GM23248 (cell line): ENCODE results near the gene SBNO2. TPM values are rescaled to one million over a fixed set of nuclear protein-coding genes. Genes with fewer than 3 reads are reported as not detected.

Experiments used
- DNase-seq: peaks from one replicate; pipeline ENCODE4 v3.0.0-alpha.2; 2015
- H2AFZ ChIP-seq: fragments of 200-600 bp; sonication (generic); 2 replicates; pipeline ENCODE4 v1.6.1; 2016; ENCODE audit warnings: antibody characterized with exemption
- H3F3A ChIP-seq: fragments of 200-600 bp; sonication (generic); 2 replicates; pipeline ENCODE4 v1.6.1; 2016; ENCODE audit warnings: mild to moderate bottlenecking, antibody characterized with exemption, mixed run types; ENCODE audit not compliant: insufficient read depth
- H3K27ac ChIP-seq: fragments of 200-600 bp; sonication (generic); 2 replicates; pipeline ENCODE4 v1.5.1; 2016; ENCODE audit warnings: mild to moderate bottlenecking
- H3K27me3 ChIP-seq: fragments of 200-600 bp; sonication (generic); replicated peaks from 2 replicates; pipeline ENCODE4 v1.6.1; 2016; ENCODE audit warnings: mild to moderate bottlenecking; ENCODE audit not compliant: insufficient read depth
- H3K36me3 ChIP-seq: fragments of 200-600 bp; sonication (generic); 2 replicates; pipeline ENCODE4 v1.6.1; 2016; ENCODE audit warnings: low read depth, mild to moderate bottlenecking
- H3K4me1 ChIP-seq: fragments of 200-600 bp; sonication (generic); 2 replicates; pipeline ENCODE4 v1.6.1; 2016; ENCODE audit warnings: mild to moderate bottlenecking; ENCODE audit not compliant: insufficient read depth
- H3K4me2 ChIP-seq: fragments of 200-600 bp; sonication (generic); one replicate; pipeline ENCODE4 v1.6.1; 2016; ENCODE audit warnings: mild to moderate bottlenecking; ENCODE audit not compliant: unreplicated experiment
- H3K4me3 ChIP-seq: fragments of 200-600 bp; sonication (generic); 2 replicates; pipeline ENCODE4 v1.5.1; 2016; ENCODE audit warnings: mild to moderate bottlenecking
- H3K79me2 ChIP-seq: fragments of 200-600 bp; sonication (generic); 2 replicates; pipeline ENCODE4 v1.6.1; 2016; ENCODE audit warnings: mild to moderate bottlenecking; ENCODE audit not compliant: insufficient read depth
- H3K9ac ChIP-seq: fragments of 200-600 bp; sonication (generic); 2 replicates; pipeline ENCODE4 v1.6.1; 2016; ENCODE audit warnings: mild to moderate bottlenecking
- H3K9me2 ChIP-seq: fragments of 200-600 bp; sonication (generic); 2 replicates; pipeline ENCODE4 v1.6.1; 2016; ENCODE audit warnings: mixed run types, mild to moderate bottlenecking, moderate library complexity; ENCODE audit not compliant: insufficient read depth
- H3K9me3 ChIP-seq: fragments of 200-600 bp; sonication (generic); one replicate; pipeline ENCODE4 v1.6.1; 2017; ENCODE audit warnings: low read depth
- H4K20me1 ChIP-seq: fragments of 200-600 bp; sonication (generic); 2 replicates; pipeline ENCODE4 v1.6.0; 2016; ENCODE audit not compliant: insufficient read depth
- EZH2 ChIP-seq: fragments of 200-600 bp; sonication (generic); IDR thresholded peaks from 2 replicates; pipeline ENCODE4 v1.6.1; 2018; ENCODE audit warnings: antibody characterized with exemption, mild to moderate bottlenecking; ENCODE audit not compliant: insufficient read depth, poor library complexity, severe bottlenecking
- EZH2phosphoT487 ChIP-seq: fragments of 200-600 bp; sonication (generic); IDR thresholded peaks from 2 replicates; pipeline ENCODE4 v1.6.1; 2018; ENCODE audit warnings: antibody characterized with exemption, moderate library complexity, mild to moderate bottlenecking, low read depth; ENCODE audit not compliant: insufficient read depth
- WGBS, 2 experiments: methylation state at CpG; one replicate each; pipeline ENCODE4 v1.1.6; 2015 to 2017; ENCODE audit warnings: low lambda C conversion rate in 2 of 2, low coverage in 1 of 2; ENCODE audit errors: missing lambda C conversion rate in 2 of 2; 5-methylcytosine and 5-hydroxymethylcytosine counted together
- in situ Hi-C: fragments of 300-500 bp; cut with MboI; formaldehyde crosslinking; loops from 2 replicates; pipeline ENCODE4 v1.15.0; 2020
- polyA plus RNA-seq: library from polyadenylated mRNA; unstranded; fragments of >200 nt; fragmentation: Nextera tagmentation; extraction: Ambion mirVana; gene quantifications from 2 replicates; pipeline ENCODE4 v1.2.1, GENCODE V29; 2016
- total RNA-seq: library from RNA; depleted of rRNA; stranded (reverse); fragments of >200 nt; shearing (Covaris generic); gene quantifications from 2 replicates; pipeline ENCODE4 v1.2.3, GENCODE V29; 2014

SBNO2 gene
- total and polyA plus RNA-seq, 2 experiments from 2014 or later: 7.5 to 70.4 TPM

GRCh38 chr19:1113030-1113985 lies 60.8 kb downstream of the SBNO2 start:
- Histone ChIP-seq H4K20me1 (no peaks in the 10 kb centered on the region), H3K27me3 (no peaks in the 10 kb centered on the region), H3K9me3 (no peaks in the 10 kb centered on the region), H3K9me2 (no peaks in the 10 kb centered on the region), H3K36me3 (peaks cover 30% of the 10 kb centered on the region; the same call in 1 of the 2 replicates), H3K9ac (peak overlapping the region; percentile 51), H2AFZ (no peak overlapping the region), H3K4me3 (no peak overlapping the region), H3K27ac (peak overlapping the region; percentile 70), H3F3A (peaks cover 6% of the 10 kb centered on the region), H3K79me2 (peaks cover 15% of the 10 kb centered on the region; the same call in 1 of the 2 replicates), H3K4me2 (no peak overlapping the region), H3K4me1 (no peaks in the 10 kb centered on the region)
- peak; percentile 97 for DNase-seq
- in situ Hi-C loops: no loop called here
- WGBS, 2 experiments: 25 to 27% methylated on average over 25 to 30 of the region's 44 CpGs
- TF ChIP-seq EZH2phosphoT487 (no peak), EZH2 (no peak)

DNA sequence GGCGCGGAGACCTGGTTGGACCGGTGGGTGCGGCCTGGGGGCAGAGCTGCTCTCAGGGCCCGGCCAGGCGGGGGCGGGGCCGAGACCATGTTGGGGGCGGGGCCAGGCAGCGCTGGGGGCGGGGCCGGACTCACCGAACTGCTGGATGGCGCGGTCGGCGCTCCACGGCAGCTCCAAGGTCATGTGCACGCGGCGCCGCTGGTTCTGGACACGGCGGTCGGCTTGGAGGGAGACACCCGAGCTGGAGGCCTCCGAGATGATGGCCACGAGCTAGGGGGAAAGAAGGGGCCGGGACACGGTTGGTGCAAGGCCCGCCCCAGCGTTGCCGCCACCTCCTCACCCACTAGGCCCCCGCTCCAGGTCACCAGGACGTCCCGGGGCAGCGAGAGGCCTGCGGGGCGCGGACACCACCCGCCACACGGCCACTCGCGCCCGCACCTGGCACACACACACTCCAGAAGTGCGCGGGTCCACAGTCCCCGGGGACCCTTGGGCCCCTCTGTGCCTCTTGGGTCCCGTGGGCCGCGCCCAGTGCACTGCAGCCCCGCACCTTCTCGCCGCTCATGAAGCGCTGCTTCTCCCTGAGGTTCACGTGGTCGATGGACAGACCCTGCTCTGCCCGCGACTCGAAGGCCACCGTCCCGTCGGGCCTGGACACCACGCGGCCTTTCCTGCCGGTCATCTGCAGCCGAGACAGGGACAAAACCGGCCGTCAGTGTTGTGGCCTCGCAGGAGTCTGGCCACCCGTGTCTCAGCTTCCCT lies 61.6 kb downstream of the SBNO2 start:
- Histone ChIP-seq H4K20me1 (no peaks in the 10 kb centered on the region), H3K9me3 (no peaks in the 10 kb centered on the region), H3K4me3 (no peak overlapping the region), H3K79me2 (peaks cover 6% of the 10 kb centered on the region; the same call in 1 of the 2 replicates), H3F3A (no peaks in the 10 kb centered on the region; the same call in 1 of the 2 replicates), H3K4me1 (no peaks in the 10 kb centered on the region), H2AFZ (no peak overlapping the region), H3K4me2 (no peak overlapping the region), H3K27ac (no peak overlapping the region), H3K27me3 (no peaks in the 10 kb centered on the region), H3K9me2 (no peaks in the 10 kb centered on the region), H3K36me3 (peaks cover 21% of the 10 kb centered on the region; the same call in 1 of the 2 replicates), H3K9ac (no peak overlapping the region)
- TF ChIP-seq EZH2phosphoT487: no peak
- no peak for TF ChIP-seq EZH2
- in situ Hi-C loops: no loop called here
- peak; percentile 43 for DNase-seq
- 74 to 87% methylated on average over 26 to 69 of the region's 71 CpGs for WGBS, 2 experiments

DNA sequence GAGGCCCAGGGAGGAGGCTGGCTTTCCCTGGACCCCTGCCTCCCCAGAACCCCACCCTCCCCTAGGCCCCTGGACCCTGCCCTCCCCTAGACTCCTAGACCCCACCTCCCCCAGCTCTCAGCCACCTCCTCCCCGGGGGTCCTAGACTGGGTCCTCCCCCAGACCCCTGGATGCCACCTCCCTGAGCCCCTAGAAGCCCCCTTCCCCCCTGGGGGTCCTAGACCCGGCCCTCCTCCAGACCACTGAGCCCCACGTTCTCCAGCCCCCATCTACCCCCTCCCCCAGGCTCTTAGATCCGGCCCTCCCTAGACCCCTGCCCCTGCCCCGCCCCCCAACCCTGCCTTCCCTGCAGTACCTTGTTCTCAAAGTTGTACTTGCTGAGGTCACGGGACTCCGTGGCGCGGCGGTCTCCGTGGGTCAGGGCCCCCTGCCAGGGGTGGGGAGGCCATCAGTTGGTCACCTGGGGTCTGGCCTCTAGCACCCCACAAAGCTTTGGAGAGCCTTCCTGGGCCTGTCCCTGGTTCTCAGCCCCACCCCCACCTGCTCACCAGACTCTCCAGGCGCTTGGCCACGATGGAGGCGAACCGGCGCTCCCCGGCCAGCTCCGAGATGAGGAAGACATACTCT lies 62.3 kb downstream of the SBNO2 start:
- in situ Hi-C loops: no loop called here
- WGBS, 2 experiments: 82 to 89% methylated on average over 13 to 18 of the region's 18 CpGs
- DNase-seq: no peak

More for the DNA sequence above, 62.3 kb downstream of the SBNO2 start:
- TF ChIP-seq EZH2: no peak
- no peak for TF ChIP-seq EZH2phosphoT487
- Histone ChIP-seq H3K9me2 (no peaks in the 10 kb centered on the region), H3K4me2 (no peak overlapping the region), H3K79me2 (peaks cover 6% of the 10 kb centered on the region; the same call in 1 of the 2 replicates), H3K9me3 (no peaks in the 10 kb centered on the region), H3K4me3 (no peak overlapping the region), H3F3A (no peaks in the 10 kb centered on the region; the same call in 1 of the 2 replicates), H3K27ac (no peak overlapping the region), H3K4me1 (no peaks in the 10 kb centered on the region), H2AFZ (no peak overlapping the region), H3K36me3 (peaks cover 17% of the 10 kb centered on the region; the same call in 1 of the 2 replicates), H3K27me3 (no peaks in the 10 kb centered on the region), H4K20me1 (no peaks in the 10 kb centered on the region), H3K9ac (no peak overlapping the region)
